HG03439 (cell line): ENCODE data around the gene XRRA1.
"Not testable (repeated sequence)": the region's sequence is repeated elsewhere in the genome, so short reads cannot be mapped to it uniquely, and the experiment has no call there.

Source experiments
- ATAC-seq: cut with Tn5 transposase; IDR thresholded peaks from one replicate; pipeline ENCODE4 v1.9.1; 2021; ENCODE audit warnings: mild to moderate bottlenecking, moderate library complexity; ENCODE audit not compliant: unreplicated experiment

XRRA1 gene

GRCh38 chr11:74837191-74837590, 111.7 kb downstream of the XRRA1 start:
- ATAC-seq, result no peak

DNA sequence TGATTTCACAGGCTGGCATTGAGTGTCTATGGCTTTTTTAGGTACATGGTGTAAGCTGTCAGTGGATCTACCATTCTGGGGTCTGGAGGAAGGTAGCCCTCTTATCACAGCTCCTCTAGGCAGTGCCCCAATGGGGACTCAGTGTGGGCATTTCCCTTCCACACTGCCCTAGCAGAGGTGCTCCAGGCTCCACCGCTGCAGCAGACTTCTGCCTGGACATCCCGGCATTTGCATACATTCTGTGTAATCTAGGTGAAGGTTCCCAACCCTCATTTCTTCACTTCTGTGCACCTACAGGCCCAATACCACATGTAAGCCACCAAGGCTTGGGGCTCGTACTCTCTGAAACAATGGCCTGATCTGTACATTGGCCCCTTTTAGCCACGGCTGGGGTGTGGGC, 122.0 kb downstream of the XRRA1 start:
- no peak for ATAC-seq

- ATAC-seq, result not testable (repeated sequence)
Measured at GRCh38 chr11:74825596-74825995, 123.3 kb downstream of the XRRA1 start.

- ATAC-seq, result no peak
Measured at GRCh38 chr11:74824285-74824982, 124.5 kb downstream of the XRRA1 start.

DNA sequence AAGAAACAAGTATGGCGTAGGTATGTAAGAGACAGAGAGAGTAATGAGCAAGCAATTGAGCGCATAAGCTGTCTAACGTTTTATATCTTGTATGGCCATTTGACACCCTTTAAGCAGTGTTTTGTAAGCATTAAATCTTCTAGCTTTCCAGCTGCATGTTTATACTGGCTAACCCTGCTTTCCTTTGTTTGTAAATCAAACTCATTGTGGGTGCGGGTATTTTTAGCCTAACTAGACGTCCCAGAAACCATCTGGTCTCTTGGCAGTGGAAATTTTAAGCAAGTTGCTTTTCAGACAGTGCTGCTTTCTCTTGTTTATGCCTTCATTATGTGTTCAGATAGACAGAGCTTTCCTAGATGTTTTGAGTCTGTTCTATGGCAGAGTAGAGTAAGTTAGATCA, 126.7 kb downstream of the XRRA1 start:
- ATAC-seq, result no peak

- no peak for ATAC-seq
Measured at GRCh38 chr11:74820763-74821162, 128.1 kb downstream of the XRRA1 start.

GRCh38 chr11:74819400-74819799, 129.5 kb downstream of the XRRA1 start:
- no peak for ATAC-seq

DNA sequence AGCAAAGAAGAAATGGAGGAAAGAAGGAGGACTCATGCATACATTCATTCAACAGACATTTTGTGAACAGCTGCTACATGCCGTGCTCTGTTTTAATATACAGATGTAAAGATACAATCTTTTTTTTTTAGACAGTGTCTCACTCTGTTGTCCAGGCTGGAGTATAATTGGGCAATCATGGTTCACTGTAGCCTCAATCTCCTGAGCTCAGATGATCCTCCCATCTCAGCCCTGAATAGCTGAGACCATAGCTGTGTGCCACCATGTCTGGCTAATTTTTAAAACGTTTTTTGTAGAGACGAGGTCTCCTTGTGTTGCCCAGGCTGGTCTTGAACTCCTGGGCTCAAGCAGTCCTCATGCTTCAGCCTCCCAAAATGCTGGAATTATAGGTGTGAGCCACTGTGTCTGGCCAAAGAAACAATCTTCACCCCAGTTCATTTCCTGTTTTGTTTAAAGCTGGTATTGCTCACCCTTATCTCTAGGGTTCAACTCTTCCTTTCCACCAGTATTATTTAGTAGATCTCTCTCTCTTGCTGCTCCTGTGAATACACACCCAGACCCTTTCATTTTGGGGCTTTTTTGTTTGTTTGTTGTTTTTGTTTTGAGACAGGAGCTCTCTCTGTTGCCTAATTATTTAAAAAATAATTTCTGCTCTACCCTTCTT, 130.5 kb downstream of the XRRA1 start:
- no peak for ATAC-seq

DNA sequence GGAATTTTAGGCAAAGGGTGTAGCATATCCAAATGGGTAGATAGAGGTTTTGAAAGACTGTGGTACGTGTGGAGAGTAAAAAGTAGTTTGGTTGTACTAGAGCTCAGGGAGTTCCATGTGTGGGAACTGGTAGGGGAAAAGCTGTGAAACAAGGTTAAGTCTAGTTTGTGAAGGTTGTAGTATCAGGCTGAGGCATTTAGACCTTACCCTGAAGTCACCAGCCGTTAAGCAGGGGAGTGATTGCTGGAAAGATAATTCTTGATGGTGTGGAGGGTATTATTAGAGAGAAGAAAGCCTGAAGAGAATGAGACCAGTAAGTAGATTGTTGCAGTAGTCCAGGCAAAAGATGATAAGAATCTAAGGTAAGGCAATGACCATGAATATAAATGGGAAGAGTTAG, 132.2 kb downstream of the XRRA1 start:
- ATAC-seq, result no peak

DNA sequence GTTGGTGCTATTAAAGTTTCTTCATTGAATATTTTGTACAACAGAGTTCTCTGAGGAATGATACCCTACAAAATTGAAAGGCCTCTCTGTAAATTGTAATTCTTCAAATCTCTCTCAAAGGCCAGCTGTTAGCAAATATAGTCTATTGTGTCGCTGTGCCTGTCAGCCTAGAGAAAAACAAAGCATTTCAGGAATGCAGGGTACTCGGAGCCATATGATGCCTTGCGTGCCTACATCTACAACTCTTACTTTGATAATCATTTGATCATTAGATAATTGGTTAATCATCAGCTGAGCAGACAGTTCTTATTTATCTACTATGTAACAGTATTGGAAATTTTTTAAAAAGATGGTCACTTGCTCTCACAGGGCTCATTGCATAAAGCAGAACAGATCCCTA, 132.9 kb downstream of the XRRA1 start:
- ATAC-seq, result no peak

GRCh38 chr11:74809801-74810200, 139.1 kb downstream of the XRRA1 start:
- no peak for ATAC-seq

DNA sequence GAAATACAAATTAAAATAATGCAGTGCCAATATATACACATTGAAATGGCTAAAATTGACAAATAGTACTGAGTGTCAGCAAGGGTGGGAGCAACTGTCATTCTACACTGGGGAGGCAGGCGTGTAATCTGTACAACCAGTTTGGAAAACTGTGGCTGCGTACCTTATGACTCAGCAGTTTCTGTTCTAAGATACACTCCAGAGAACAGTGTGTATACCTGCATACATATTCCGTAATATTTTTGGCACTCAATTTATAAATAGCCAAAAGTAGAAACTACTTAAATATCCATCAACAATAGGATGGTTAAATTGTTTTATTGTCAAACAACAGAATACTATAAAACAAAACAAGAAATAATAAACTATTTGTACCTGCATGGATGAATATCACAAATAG, 142.6 kb downstream of the XRRA1 start:
- ATAC-seq, result no peak

DNA sequence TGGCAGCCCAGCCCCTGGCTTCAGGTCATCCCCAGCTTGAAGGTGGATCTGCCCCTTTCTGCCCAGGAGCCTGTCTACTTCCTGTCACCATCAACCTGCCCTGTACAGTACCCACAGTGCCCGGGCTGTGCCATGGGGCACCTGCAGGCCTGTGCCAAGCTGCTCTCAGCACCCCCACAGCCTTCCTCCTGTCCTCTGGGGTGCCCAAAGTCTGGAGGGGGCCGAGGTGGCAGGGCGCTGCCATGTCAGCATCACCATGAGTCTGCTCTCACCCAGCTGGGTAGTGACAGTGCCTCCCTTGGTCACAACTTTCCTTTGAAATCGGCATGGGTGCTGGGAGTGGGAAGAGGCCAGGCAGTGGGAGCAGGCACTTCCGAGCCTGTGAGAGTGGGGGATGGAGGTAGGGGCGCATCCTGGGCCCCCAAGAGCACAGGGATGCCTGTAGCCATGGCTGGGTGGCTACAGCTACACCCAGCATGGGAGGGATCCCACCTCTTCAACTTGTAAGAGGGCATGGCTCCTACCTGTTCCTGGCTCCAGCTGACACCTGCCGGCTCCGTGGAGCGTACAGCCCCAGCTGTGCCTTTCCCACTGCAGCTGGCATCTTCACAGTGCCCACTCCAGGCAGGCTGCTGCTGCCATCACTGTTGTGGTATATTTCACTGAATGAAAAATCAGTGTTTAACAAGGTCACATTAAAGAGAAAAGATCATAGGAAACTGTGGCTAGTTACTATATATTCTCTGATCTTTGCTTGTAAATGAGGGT, 157.4 kb downstream of the XRRA1 start:
- ATAC-seq, result no peak
